GM21717 (cell line): Measurements from ENCODE around the gene USP15.

Experiments
- ATAC-seq: cut with Tn5 transposase; IDR thresholded peaks from one replicate; pipeline ENCODE4 v1.9.1; 2021; ENCODE audit warnings: mild to moderate bottlenecking, moderate library complexity; ENCODE audit not compliant: unreplicated experiment

The USP15 gene

GRCh38 chr12:62279058-62279457 is 18.9 kb downstream of the USP15 start:
- no peak for ATAC-seq

DNA sequence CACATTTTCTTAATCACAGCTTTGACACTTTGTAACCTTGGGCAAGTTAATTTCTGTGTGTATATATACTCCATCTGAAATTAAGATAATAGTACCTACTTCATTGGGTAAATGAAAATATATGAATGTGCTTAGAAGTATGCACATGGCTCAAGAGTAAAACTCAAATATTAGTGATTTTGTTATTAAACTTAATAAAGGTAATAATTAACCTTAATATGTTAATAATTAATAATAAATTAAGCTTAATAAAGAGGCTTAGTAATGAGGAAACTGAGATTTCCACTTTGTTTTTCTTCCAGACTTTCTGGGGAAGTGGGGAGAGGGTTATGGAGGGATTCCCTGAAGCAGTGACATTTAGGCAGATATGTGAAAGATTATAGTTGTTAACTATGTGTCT is 19.8 kb downstream of the USP15 start:
- ATAC-seq = no peak

DNA sequence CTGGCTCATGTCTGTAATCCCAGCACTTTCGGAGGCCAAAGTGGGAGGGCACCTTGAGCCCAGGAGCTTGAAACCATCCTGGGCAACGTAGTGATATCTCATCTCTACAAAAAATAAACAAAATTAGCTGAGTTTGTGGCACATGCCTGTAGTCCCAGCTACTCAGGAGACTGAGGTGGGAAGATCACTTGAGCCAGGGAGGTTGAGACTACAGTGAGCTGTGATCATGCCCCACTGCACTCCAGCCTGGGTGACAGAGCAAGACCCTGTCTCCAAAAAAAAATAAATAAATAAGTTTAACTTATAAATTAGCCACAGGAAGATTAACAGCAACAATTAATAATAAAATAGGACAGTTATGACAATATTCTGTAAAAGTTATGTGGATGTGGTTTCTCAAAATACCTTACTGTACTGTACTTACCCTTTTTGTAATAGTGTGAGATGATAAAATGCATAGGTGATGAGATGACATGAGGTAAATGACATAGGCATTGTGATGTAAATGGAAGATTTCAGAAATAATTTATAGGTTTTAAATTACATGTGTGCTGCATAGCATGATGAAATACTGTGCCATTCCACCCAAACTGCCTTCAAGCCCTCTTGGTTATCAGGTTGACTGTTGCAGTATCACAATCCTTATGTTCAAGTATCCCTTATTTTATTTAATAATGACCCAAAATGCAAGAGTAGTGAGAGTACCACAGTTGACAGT is 22.0 kb downstream of the USP15 start:
- no peak for ATAC-seq

GRCh38 chr12:62284749-62285148 is 24.5 kb downstream of the USP15 start:
- no peak for ATAC-seq

GRCh38 chr12:62285284-62285683 is 25.1 kb downstream of the USP15 start:
- no peak for ATAC-seq

GRCh38 chr12:62288328-62288727 is 28.1 kb downstream of the USP15 start:
- ATAC-seq = no peak

GRCh38 chr12:62290846-62291245 is 30.6 kb downstream of the USP15 start:
- no peak for ATAC-seq

DNA sequence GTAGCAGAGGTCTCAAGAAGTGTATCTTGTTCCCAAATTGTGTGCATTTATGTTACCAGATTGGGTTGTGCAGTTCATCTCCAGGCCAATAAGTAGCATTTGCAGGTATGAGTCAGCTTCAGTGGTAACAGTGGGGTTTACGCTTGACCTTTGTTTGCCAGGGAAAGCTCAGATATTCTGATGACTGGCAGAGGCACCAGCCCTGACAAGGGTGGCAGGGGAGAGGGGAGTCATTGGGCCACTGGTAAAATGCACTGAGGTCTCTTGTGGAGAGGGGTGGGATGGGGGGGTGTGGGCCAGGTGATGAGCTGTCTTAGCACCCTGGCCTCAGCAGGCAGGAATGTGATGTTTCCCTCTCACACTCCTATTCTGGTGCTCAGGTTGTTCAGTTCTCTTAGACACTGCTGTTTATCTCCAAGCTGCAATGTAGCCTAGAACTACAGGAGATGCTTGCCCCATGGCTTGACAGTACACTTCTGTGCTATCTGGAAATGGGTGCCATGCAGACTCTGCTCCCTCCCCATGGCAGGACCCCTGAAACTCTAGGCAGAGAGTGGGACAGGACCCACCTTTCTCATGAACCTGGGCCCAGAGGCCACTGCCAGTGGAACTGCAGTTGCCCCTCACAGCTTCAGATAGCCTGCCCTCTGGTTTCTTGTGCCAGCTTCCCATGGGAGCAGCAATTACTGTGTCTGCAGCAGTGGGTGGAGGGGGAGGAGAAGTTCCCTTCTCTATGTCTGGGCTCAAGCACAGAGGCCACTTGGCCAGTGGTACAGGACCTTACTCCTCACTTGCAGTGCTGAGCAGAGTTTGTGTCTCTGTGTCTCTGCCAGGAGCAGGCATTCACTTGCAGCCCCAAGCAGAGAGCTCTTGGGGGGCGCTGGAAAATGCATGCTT is 31.9 kb downstream of the USP15 start:
- no peak for ATAC-seq

- no peak for ATAC-seq
Observed at GRCh38 chr12:62292761-62293344, 32.6 kb downstream of the USP15 start.

- no peak for ATAC-seq
Observed at GRCh38 chr12:62294378-62294777, 34.2 kb downstream of the USP15 start.

DNA sequence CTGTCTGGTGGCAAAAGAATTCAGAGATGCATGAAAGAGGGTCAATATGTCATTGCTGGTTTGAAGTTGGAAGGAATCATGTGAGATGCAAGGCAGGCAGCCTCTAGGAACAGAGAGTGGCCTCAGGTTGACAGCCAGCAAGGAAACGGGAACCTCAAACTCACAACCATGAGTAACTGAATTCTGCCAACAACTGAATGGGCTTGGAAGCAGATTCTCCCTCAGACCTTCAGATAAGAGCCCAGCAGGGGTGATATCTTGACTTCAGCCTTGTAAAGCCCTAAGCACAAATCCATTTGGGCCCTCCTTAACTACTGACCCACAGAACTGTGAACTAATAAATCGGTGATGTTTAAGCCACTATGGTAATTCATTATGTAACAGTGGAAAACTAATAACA is 35.8 kb downstream of the USP15 start:
- ATAC-seq = no peak

GRCh38 chr12:62297321-62297720 is 37.1 kb downstream of the USP15 start:
- ATAC-seq = no peak

- no peak for ATAC-seq
Observed at GRCh38 chr12:62299617-62300016, 39.4 kb downstream of the USP15 start.

GRCh38 chr12:62301080-62301798 is 41.0 kb downstream of the USP15 start:
- ATAC-seq = no peak

DNA sequence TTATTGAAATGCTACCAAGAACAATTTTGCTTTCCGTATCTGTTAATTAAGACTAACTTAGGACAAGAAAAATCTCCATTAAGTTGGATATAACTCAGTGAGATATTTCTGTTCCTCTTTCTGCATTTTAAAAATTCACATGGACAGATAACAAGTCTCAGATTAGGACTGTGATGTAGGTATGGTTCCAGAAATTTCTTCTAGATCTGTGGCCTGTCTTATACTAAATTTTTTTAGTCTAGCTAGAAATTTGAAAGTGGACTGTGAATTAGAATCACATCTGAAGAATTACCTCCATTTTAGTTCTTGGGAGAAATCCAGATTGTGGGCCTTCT is 41.6 kb downstream of the USP15 start:
- no peak for ATAC-seq

- ATAC-seq = no peak
Observed at GRCh38 chr12:62304560-62304959, 44.4 kb downstream of the USP15 start.

- no peak for ATAC-seq
Observed at GRCh38 chr12:62305778-62306177, 45.6 kb downstream of the USP15 start.

DNA sequence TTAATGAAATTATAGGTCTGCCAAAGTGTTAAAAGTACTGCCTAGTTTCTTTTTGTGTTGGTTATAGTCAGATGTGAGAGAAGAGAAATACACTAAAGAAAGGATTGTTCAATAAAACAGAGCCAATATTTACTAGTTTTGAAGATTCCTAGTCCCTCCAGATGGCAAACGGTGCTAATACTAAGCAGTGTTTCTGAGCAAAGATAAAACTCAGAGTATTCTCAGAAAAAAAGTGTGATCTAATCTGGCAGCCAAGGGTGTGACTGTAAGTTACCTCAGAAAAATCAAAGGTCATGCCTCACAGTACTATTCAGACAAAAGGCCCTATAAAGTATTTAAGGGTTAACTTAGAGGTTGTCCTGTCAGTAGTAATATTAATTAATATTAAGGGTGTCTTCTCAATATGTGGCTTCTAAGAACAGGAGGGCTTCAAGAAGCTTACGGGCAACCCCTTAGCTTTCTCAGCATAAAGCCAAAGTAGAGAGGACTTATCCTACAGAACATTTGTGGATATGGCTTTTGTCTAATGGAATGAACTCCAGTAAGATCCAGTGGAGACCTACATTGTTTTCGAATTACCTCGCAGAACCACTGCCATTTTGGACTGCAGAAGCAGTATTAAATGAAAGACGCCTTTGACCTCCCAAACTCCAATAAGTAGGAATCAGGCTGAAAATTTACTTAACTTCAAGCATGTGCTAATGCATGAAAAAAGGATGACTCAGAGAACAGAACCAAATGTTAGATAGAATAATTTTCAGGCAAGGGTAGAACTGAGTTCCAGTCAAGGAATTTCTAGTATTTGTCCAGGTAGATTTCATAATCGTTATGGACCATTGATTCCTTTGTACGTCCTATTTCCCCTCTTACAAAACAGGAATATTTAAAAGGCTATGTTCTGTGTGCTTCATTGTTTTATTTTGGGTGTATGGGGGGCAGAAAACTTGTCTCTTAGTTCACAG is 46.6 kb downstream of the USP15 start:
- no peak for ATAC-seq

DNA sequence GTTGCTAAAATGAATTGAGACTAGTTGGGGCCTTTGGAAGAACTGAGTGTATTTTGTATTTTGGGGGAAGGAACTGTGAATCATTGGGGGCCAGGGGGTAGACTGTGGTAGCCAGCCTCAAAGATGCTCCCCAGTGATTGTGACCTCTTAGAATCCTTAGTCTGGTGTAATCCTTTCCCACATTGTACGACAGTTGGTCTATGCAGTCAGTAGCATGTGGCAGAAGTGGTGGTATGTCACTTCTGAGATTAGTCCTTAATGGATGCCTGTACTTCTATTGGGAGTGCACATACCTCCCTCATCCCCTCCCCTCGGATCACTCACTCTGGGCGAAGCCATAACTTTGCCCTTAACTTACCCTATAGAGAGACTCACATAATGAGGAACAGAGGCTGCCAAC is 48.0 kb downstream of the USP15 start:
- no peak for ATAC-seq

DNA sequence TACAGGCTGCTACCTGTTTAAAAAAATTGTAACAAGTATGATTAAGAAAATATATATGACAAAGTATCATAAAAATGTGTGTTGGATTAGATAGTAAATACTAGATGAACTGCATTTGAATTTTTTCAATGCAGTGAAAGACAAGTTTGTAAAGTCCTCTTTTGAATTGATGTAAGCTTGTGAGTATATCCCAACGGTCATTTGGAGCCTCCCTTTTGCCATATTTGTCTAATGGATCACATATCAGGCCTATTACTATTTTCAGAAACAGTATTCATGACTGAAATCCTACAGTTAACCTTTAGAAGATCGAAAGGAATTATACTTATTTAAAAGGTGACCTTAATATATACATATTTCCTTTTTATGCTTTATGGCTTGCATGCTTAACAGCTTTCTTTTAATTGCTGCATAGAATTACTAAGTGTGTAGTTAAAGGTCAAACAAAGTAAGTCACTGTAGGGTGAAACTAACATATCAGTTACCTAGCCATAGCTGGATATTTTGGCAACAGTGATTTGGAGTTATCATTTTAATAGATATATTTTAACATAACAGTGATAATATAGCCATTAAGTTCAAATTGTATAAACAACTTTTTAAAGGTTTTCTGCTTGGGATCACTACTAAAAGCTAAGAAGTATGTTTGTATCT is 53.6 kb downstream of the USP15 start:
- ATAC-seq = no peak
